ENCODE results near the gene APOM. TPM values are rescaled to one million over a fixed set of nuclear protein-coding genes. Genes with fewer than 3 reads are reported as not detected.

Gene APOM
- total and polyA plus RNA-seq, 12 donors, result 2.3 to 18.2 (median 4.5) TPM; not detected in 1

DNA sequence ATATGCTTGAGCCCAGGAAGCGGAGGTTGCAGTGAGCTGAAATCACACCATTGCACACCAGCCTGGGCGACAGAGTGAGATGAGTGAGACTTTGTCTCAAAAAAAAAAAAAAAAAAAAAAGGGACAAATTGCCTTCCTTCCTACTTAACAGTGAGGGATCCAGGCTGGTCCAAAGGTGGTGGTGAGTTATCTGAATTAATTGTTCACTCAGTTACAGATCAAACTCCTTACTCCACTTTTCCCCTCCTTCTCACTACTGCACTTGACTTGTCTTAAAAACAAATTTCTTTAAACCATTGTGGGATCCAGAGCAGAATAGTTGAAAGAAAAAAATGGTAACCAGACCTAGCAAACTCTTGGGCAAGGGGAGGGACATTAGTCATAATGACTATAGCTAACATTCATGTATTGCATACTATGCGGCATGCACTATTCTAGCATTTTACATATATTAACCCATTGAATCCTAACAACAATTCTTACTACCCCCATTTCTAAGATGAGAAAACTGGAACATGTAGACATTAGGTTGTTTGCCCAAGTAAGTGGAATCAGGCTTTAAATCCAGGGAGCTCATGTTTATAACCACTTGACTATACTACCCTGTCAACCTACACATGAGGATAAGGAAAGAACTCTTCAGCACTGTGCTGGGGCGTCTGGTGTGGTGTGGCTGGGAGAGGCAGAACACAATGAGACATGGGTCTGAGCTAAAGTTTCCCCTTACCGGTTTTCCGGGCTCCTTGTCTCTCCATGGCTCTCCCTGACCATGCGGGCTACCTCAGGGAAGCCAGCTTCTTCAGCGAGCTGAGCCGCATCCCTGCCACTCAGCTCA lies 7.6 kb downstream of the APOM start:
- H3K4me3 ChIP-seq, result peak overlapping the region in 1 of 4 donors; percentile 95
- 71 to 78% (median 72%) methylated on average over 5 to 9 of the region's 9 CpGs for WGBS, 4 donors
- H3K36me3 ChIP-seq (replicated peaks in 1 of 2), result peaks cover 0 to 24% of the 10 kb centered on the region in 2 donors
- TF ChIP-seq POLR2A (IDR thresholded peaks at IDR 0.05), result no peak
- TF ChIP-seq, protein P1, sequence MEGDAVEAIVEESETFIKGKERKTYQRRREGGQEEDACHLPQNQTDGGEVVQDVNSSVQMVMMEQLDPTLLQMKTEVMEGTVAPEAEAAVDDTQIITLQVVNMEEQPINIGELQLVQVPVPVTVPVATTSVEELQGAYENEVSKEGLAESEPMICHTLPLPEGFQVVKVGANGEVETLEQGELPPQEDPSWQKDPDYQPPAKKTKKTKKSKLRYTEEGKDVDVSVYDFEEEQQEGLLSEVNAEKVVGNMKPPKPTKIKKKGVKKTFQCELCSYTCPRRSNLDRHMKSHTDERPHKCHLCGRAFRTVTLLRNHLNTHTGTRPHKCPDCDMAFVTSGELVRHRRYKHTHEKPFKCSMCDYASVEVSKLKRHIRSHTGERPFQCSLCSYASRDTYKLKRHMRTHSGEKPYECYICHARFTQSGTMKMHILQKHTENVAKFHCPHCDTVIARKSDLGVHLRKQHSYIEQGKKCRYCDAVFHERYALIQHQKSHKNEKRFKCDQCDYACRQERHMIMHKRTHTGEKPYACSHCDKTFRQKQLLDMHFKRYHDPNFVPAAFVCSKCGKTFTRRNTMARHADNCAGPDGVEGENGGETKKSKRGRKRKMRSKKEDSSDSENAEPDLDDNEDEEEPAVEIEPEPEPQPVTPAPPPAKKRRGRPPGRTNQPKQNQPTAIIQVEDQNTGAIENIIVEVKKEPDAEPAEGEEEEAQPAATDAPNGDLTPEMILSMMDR (IDR thresholded peaks at IDR 0.05), result no peak
- intact Hi-C loops (cut with DNase I), result no loop called here
- no peak for DNase-seq
- peak overlapping the region in 4 of 5 donors; percentile 83 to 96 (median 90) for H3K27ac ChIP-seq
- H3K27me3 ChIP-seq, result no peaks in the 10 kb centered on the region
- H3K9me3 ChIP-seq (replicated peaks in 1 of 3), result no peaks in the 10 kb centered on the region
- peaks cover 20 to 59% of the 10 kb centered on the region in 2 donors for H3K4me1 ChIP-seq (replicated peaks in 1 of 2)

- no peaks in the 10 kb centered on the region for H3K27me3 ChIP-seq
- peaks cover 0 to 32% of the 10 kb centered on the region in 2 donors for H3K36me3 ChIP-seq (replicated peaks in 1 of 2)
- peaks cover 14 to 51% of the 10 kb centered on the region in 2 donors for H3K4me1 ChIP-seq (replicated peaks in 1 of 2)
- peak in 6 of 7 donors; percentile 48 to 77 (median 58) for DNase-seq
- no peaks in the 10 kb centered on the region for H3K9me3 ChIP-seq (replicated peaks in 1 of 3)
- intact Hi-C loops (cut with DNase I), result no loop called here
- TF ChIP-seq, protein P1 (IDR thresholded peaks at IDR 0.05), result no peak
- TF ChIP-seq POLR2A (IDR thresholded peaks at IDR 0.05), result no peak
- H3K27ac ChIP-seq, result peak overlapping the region; percentile 83 to 96 (median 89)
- 17 to 30% (median 21%) methylated on average over 12 to 17 of the region's 17 CpGs for WGBS, 4 donors
- peak overlapping the region in 2 of 4 donors; percentile 69 to 95 for H3K4me3 ChIP-seq
Measured at GRCh38 chr6:31663961-31664789, 8.5 kb downstream of the APOM start.

GRCh38 chr6:31664790-31665500 lies 9.3 kb downstream of the APOM start, which contains the start of gene GPANK1:
Gene GPANK1, minus strand, starts transcription at chr6:31664997. Its CDS starts 519 bp downstream, at chr6:31664478.
- no peaks in the 10 kb centered on the region for H3K9me3 ChIP-seq (replicated peaks in 1 of 3)
- intact Hi-C loops (cut with DNase I), result no loop called here
- H3K4me3 ChIP-seq, result peak within 1 kb of the TSS; percentile 31 to 95 (median 76)
- H3K4me1 ChIP-seq (replicated peaks in 1 of 2), result peaks cover 7 to 45% of the 10 kb centered on the region in 2 donors
- TF ChIP-seq POLR2A (IDR thresholded peaks at IDR 0.05), result peak; percentile 35 to 84
- TF ChIP-seq, protein P1 (IDR thresholded peaks at IDR 0.05), result no peak
- DNase-seq, result peak; percentile 89 to 97 (median 94)
- H3K36me3 ChIP-seq (replicated peaks in 1 of 2), result peaks cover 0 to 40% of the 10 kb centered on the region in 2 donors
- peak within 1 kb of the TSS; percentile 83 to 96 (median 89) for H3K27ac ChIP-seq
- H3K27me3 ChIP-seq, result no peaks in the 10 kb centered on the region
- WGBS, 4 donors, result 0 to 1% (median 0%) methylated on average over 33 to 39 of the region's 39 CpGs

Measured in adrenal gland (tissue), 12 donors.